Peyer's patch (tissue), 4 donors: Measurements from ENCODE around the gene SLC23A2.

Experiments
- POLR2A ChIP-seq, 2 donors: fragments of 450-650 bp; IDR thresholded peaks; one replicate each; pipeline ENCODE4 v1.5.1; 2017; ENCODE audit warnings: antibody characterized with exemption in 2 of 2, mild to moderate bottlenecking in 2 of 2, moderate library complexity in 2 of 2
- TF ChIP-seq, protein P1 (sequence below), 6 experiments: fragments of 450-650 bp in 4 of 6; fragments of 200-600 bp in 2 of 6; sonication (generic) in 1 of 6; IDR thresholded peaks; one replicate each; pipeline ENCODE4 v1.5.1; 2017 to 2019; ENCODE audit warnings: antibody characterized with exemption in 6 of 6, mild to moderate bottlenecking in 3 of 6, moderate library complexity in 1 of 6

DNA sequence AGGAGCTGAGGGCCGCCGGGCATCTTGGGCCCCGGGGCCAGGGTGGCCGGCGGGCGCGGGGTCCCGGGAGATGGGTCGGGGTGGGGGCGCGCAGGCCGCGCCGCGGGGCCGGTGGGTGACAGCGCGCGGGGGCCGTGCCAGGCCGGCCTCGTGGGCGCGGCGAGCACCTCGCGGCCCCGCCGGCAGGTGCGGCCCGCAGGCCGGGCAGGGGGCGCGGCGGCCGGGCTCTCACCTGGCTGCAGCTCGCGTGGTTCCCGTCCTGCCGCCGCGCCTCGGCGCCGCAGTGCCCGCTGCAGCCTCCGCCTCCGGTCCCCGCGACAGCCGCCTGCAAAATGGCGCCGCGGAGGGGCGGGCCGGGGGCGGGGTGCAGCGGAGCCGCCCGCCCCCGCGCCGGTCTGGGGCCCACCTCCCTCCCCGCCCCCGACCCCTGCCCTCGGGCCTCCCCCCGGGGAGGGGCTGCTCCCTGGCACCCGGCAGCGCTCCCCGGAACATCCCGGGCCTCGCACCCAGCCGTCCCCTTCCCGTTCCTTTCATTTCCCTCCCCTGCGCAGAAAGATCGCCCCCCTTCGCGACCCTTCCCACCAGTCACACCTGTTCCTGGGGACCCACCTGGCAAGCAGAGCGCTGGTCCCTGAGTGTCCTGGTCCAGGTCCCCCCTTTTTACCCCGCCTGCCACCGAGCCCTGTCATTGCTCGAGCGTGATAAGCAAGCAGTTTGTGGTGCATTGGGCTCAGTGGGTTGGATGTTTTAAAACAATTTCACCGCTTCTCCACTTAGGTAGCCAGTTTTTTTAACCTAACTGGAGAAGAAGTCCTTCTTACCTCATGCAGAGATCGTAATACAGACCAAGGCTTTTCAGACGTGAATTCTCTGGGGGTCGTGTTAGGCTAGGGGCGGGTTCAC, at the start of gene SLC23A2:
- TF ChIP-seq, protein P1, sequence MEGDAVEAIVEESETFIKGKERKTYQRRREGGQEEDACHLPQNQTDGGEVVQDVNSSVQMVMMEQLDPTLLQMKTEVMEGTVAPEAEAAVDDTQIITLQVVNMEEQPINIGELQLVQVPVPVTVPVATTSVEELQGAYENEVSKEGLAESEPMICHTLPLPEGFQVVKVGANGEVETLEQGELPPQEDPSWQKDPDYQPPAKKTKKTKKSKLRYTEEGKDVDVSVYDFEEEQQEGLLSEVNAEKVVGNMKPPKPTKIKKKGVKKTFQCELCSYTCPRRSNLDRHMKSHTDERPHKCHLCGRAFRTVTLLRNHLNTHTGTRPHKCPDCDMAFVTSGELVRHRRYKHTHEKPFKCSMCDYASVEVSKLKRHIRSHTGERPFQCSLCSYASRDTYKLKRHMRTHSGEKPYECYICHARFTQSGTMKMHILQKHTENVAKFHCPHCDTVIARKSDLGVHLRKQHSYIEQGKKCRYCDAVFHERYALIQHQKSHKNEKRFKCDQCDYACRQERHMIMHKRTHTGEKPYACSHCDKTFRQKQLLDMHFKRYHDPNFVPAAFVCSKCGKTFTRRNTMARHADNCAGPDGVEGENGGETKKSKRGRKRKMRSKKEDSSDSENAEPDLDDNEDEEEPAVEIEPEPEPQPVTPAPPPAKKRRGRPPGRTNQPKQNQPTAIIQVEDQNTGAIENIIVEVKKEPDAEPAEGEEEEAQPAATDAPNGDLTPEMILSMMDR (IDR thresholded peaks at IDR 0.05), result no peak
- no peak for TF ChIP-seq POLR2A (IDR thresholded peaks at IDR 0.05)
